ENCODE results near the gene GPC6.

DNA sequence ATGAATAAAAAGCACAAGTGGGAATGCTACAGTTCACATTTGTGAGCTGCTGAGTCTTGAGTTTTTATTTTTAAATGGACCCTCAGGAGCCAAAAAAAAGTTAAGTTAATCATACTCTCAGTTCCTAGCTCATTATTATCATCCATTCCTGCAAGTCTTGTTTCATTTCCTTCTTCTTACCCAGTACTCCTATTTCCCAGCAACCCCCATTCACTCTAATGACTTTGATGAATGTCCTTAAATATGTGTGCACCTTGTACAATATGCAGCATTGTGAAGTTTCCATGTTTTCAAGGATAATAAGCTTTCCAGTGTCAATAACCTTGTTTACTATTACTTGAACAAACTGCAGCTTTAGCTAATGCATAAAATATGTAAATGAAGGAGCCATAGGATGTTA, 886.6 kb downstream of the GPC6 start:
- no peak for TF ChIP-seq GATA2 (IDR thresholded peaks at IDR 0.05; ENCODE audit: low read depth, low read length)
- TF ChIP-seq GATA3 (IDR thresholded peaks at IDR 0.05; ENCODE audit: low read depth, low read length): no peak

Data from SH-SY5Y (cell line).